GM12878 (cell line): ENCODE data around the gene TRAF7. TPM values are rescaled to one million over a fixed set of nuclear protein-coding genes. Genes with fewer than 3 reads are reported as not detected.

Source experiments
- ATAC-seq: fragments of 200-7000 bp; cut with Tn5 transposase; 3 replicates; pipeline ENCODE4 v1.9.1; 2020; ENCODE audit warnings: mild to moderate bottlenecking, moderate library complexity
- BruUV-seq: library from RNA; stranded (reverse); fragments of 400-500 nt; replicated peaks from 2 replicates; lab custom pipeline; 2021; lab: Mats Ljungman, UMichigan
- CTCF ChIA-PET: fragments of 300-600 bp; sonication (Branson Sonifier 250); formaldehyde crosslinking; extraction: SDS; loops from one replicate; lab custom pipeline; 2021; ENCODE audit warnings: inconsistent platforms; lab: Yijun Ruan, JAX
- POLR2A ChIA-PET: fragments of 350-600 bp; formaldehyde crosslinking; extraction: SDS; loops from one replicate; lab custom pipeline; 2021; ENCODE audit warnings: inconsistent platforms; lab: Charles Lee
- RAD21 ChIA-PET: fragments of 300-600 bp; sonication (Branson Sonifier 250); formaldehyde crosslinking; loops from one replicate; lab custom pipeline; 2023; ENCODE audit warnings: antibody characterized with exemption; ENCODE audit not compliant: unreplicated experiment; lab: Charles Lee
- SMC1A ChIA-PET: fragments of 300-600 bp; sonication (Branson Sonifier 250); formaldehyde crosslinking; loops from one replicate; lab custom pipeline; 2023; ENCODE audit not compliant: unreplicated experiment, uncharacterized antibody; lab: Charles Lee
- DNase-seq: peaks from one replicate; pipeline ENCODE4 v3.0.0-alpha.2; 2011; ENCODE audit warnings: low read depth, low spot score
- FAIRE-seq: peaks from 3 replicates; lab custom pipeline; 2011; peaks lifted over from hg19 to GRCh38; lab: Jason Lieb, UNC
- H2AFZ ChIP-seq: 2 replicates; pipeline ENCODE4 v1.6.0; 2011; ENCODE audit warnings: low read depth, low read length, control low read depth; ENCODE audit not compliant: control insufficient read depth
- H3K27ac ChIP-seq: 2 replicates; pipeline ENCODE4 v1.5.1; 2011; ENCODE audit warnings: control low read depth; ENCODE audit not compliant: control insufficient read depth, insufficient read depth
- H3K27me3 ChIP-seq, 2 experiments: replicated peaks in 1 of 2; 2 replicates each; pipeline versions ENCODE4 v1.6.0 to v1.6.1; 2011; ENCODE audit warnings: low read length in 1 of 2; ENCODE audit not compliant: control insufficient read depth in 2 of 2, insufficient read depth in 2 of 2
- H3K36me3 ChIP-seq, 2 experiments: 2 replicates each; pipeline ENCODE4 v1.5.1; 2011; ENCODE audit warnings: low read length in 1 of 2; ENCODE audit not compliant: control insufficient read depth in 2 of 2, insufficient read depth in 2 of 2
- H3K4me1 ChIP-seq: 2 replicates; pipeline ENCODE4 v1.6.1; 2011; ENCODE audit warnings: mild to moderate bottlenecking, low read length, moderate library complexity, mixed read lengths; ENCODE audit not compliant: control insufficient read depth, insufficient read depth
- H3K4me2 ChIP-seq: 2 replicates; pipeline ENCODE4 v1.6.0; 2011; ENCODE audit warnings: control low read depth; ENCODE audit not compliant: control insufficient read depth, insufficient read depth
- H3K4me3 ChIP-seq: fragments of 200-600 bp; sonication (generic); 2 replicates; pipeline ENCODE4 v1.5.1; 2016
- H3K79me2 ChIP-seq: 2 replicates; pipeline ENCODE4 v1.6.0; 2011; ENCODE audit warnings: low read length; ENCODE audit not compliant: control insufficient read depth, insufficient read depth
- H3K9ac ChIP-seq: 2 replicates; pipeline ENCODE4 v1.8.0; 2011; ENCODE audit warnings: low read length, control low read depth, mixed read lengths; ENCODE audit not compliant: control insufficient read depth, insufficient read depth
- H3K9me3 ChIP-seq: replicated peaks from 3 replicates; pipeline ENCODE4 v1.5.1; 2011; ENCODE audit warnings: mild to moderate bottlenecking, low read length; ENCODE audit not compliant: control insufficient read depth, insufficient read depth
- H4K20me1 ChIP-seq: 2 replicates; pipeline ENCODE4 v1.6.0; 2011; ENCODE audit not compliant: control insufficient read depth, insufficient read depth
- ATF3 ChIP-seq: IDR thresholded peaks from 2 replicates; pipeline ENCODE4 v1.6.1; 2011; ENCODE audit warnings: low read depth, mild to moderate bottlenecking, low read length, moderate library complexity, borderline replicate concordance; ENCODE audit errors: extremely low read depth
- ATF7 ChIP-seq: fragments of 450-650 bp; IDR thresholded peaks from 2 replicates; pipeline ENCODE4 v1.6.1; 2016; ENCODE audit warnings: low read depth, mild to moderate bottlenecking
- BCLAF1 ChIP-seq: fragments of 450-650 bp; IDR thresholded peaks from 2 replicates; pipeline ENCODE4 v1.6.1; 2017; ENCODE audit warnings: antibody characterized with exemption, mild to moderate bottlenecking, moderate library complexity
- CHD2 ChIP-seq: IDR thresholded peaks from 2 replicates; pipeline ENCODE4 v1.6.1; 2011; ENCODE audit warnings: low read depth, low read length, improper control_type of control experiment, borderline replicate concordance
- IKZF1 ChIP-seq: fragments of 450-650 bp; conservative IDR thresholded peaks from 2 replicates; pipeline ENCODE4 v1.6.1; 2017; ENCODE audit warnings: antibody characterized with exemption, mild to moderate bottlenecking
- IKZF2 ChIP-seq, 2 experiments: fragments of 450-650 bp; IDR thresholded peaks; 2 replicates each; pipeline ENCODE4 v1.6.1; 2017; ENCODE audit warnings: mild to moderate bottlenecking in 2 of 2, moderate library complexity in 2 of 2
- IRF4 ChIP-seq: IDR thresholded peaks from 2 replicates; pipeline ENCODE4 v1.6.1; 2011; ENCODE audit warnings: low read depth, low read length
- NFYA ChIP-seq: IDR thresholded peaks from 2 replicates; pipeline ENCODE4 v1.6.1; 2011; ENCODE audit warnings: low read depth, mild to moderate bottlenecking, low read length, improper control_type of control experiment, borderline replicate concordance
- NFYB ChIP-seq: IDR thresholded peaks from 2 replicates; pipeline ENCODE4 v1.6.1; 2011; ENCODE audit warnings: low read depth, mild to moderate bottlenecking, low read length, improper control_type of control experiment, moderate library complexity; ENCODE audit not compliant: insufficient read depth
- PKNOX1 ChIP-seq: fragments of 450-650 bp; IDR thresholded peaks from 2 replicates; pipeline ENCODE4 v1.6.1; 2016; ENCODE audit warnings: mild to moderate bottlenecking
- PML ChIP-seq: IDR thresholded peaks from 2 replicates; pipeline ENCODE4 v1.6.1; 2012; ENCODE audit warnings: low read length, inconsistent platforms
- RFX5 ChIP-seq: IDR thresholded peaks from 2 replicates; pipeline ENCODE4 v1.6.1; 2011; ENCODE audit warnings: low read depth, low read length, improper control_type of control experiment
- YY1 ChIP-seq: IDR thresholded peaks from 2 replicates; pipeline ENCODE4 v1.6.1; 2011; ENCODE audit warnings: low read depth, mild to moderate bottlenecking, low read length
- ZNF622 ChIP-seq: fragments of 450-650 bp; IDR thresholded peaks from 2 replicates; pipeline ENCODE4 v1.6.1; 2017; ENCODE audit warnings: mild to moderate bottlenecking, inconsistent platforms
- WGBS: methylation state at CpG from one replicate; pipeline ENCODE4 v1.1.6; 2016; ENCODE audit warnings: low lambda C conversion rate; ENCODE audit not compliant: insufficient replicate concordance, insufficient coverage; ENCODE audit errors: missing lambda C conversion rate; 5-methylcytosine and 5-hydroxymethylcytosine counted together
- in situ Hi-C: fragments of 300-500 bp; cut with MboI; formaldehyde crosslinking; loops from 9 replicates; pipeline ENCODE4 v1.14.3; 2018; ENCODE audit warnings: mixed read lengths
- intact Hi-C: fragments of 100-400 bp; cut with micrococcal nuclease; formaldehyde crosslinking; loops from one replicate; pipeline ENCODE4 v1.14.2; 2022; ENCODE audit not compliant: unreplicated experiment
- polyA plus RNA-seq, 11 experiments: library from polyadenylated mRNA; depleted of rRNA in 4 of 11; unstranded in 6 of 11; stranded (reverse) in 5 of 11; fragments of >200 nt; fragmentation: Nextera tagmentation in 4 of 11; fragmentation: Illumina TruSeq in 1 of 11; extraction: Ambion mirVana in 4 of 11; extraction: Trizol in 1 of 11; gene quantifications; 1 replicate in 1 of 11; 2 replicates in 10 of 11; pipeline versions ENCODE4 v1.2.1 to v1.2.3, GENCODE V29; 2011 to 2016; ENCODE audit warnings: inconsistent platforms in 2 of 11, missing spikeins in 2 of 11, low read depth in 1 of 11
- total RNA-seq, 4 experiments: library from RNA; depleted of rRNA in 3 of 4; stranded (reverse); fragments of >200 nt in 3 of 4; fragmentation: Illumina TruSeq in 1 of 4; extraction: Trizol in 1 of 4; gene quantifications; 2 replicates each; pipeline versions ENCODE4 v1.2.1 to v1.2.3, GENCODE V29; 2013 to 2021
- TF ChIP-seq, protein P1 (sequence below): IDR thresholded peaks from 2 replicates; pipeline ENCODE4 v1.6.1; 2012; ENCODE audit warnings: low read depth, low read length, improper control_type of control experiment
- TF ChIP-seq, protein P2 (sequence below): fragments of 450-650 bp; IDR thresholded peaks from 2 replicates; pipeline ENCODE4 v1.6.1; 2016; ENCODE audit warnings: mild to moderate bottlenecking

Gene TRAF7
- total and polyA plus RNA-seq, 10 of the 15 experiments (the other 5 are each of a cell fraction or from before 2014, with no cell fraction given), result 0.61 to 87.0 (median 30.0) TPM

DNA sequence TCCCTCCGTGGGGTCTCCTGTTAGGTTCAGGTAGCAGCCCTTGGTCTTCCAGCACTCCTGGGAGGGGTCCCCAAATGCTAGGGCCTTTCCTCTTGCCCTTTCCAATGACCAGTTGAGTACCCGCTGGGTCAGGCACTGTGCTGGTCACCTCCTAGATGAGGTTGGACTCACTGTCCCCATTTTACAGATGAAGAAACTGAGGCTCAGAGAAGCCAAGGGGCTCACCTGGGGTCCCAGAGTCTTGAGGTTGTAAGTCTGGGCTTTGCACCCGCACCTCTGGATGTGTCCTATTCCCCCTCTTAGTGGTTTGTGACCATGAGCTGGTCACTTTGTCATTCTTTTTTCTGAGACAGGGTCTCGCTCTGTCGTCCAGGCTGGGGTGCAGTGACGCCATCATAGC is 42.2 kb downstream of the TRAF7 start:
- POLR2A ChIA-PET, result no interaction called here
- Histone ChIP-seq H3K79me2 (no peaks in the 10 kb centered on the region), H3K4me3 (no peak overlapping the region), H3K9ac (no peak overlapping the region), H4K20me1 (no peaks in the 10 kb centered on the region), H3K4me1 (no peaks in the 10 kb centered on the region; the same call in 1 of the 2 replicates), H3K4me2 (no peak overlapping the region), H3K27me3 (peaks cover 12 to 15% of the 10 kb centered on the region in 2 experiments), H3K36me3 (no peaks in the 10 kb centered on the region), H3K9me3 (no peaks in the 10 kb centered on the region), H2AFZ (no peak overlapping the region), H3K27ac (no peak overlapping the region)
- intact Hi-C loops (no loop called here), in situ Hi-C loops (no loop called here)
- CTCF ChIA-PET, result interaction anchor here (0.9 kb wide), 1 partner anchor 54 kb away, joined by 3 read pairs; no protein-coding TSS in a partner anchor
- TF ChIP-seq, protein P1, sequence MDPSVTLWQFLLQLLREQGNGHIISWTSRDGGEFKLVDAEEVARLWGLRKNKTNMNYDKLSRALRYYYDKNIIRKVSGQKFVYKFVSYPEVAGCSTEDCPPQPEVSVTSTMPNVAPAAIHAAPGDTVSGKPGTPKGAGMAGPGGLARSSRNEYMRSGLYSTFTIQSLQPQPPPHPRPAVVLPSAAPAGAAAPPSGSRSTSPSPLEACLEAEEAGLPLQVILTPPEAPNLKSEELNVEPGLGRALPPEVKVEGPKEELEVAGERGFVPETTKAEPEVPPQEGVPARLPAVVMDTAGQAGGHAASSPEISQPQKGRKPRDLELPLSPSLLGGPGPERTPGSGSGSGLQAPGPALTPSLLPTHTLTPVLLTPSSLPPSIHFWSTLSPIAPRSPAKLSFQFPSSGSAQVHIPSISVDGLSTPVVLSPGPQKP, result no peak
- TF ChIP-seq IKZF1 (no peak), ATF3 (no peak), BCLAF1 (no peak), NFYA (no peak), IRF4 (no peak), NFYB (no peak), CHD2 (no peak), ATF7 (no peak), IKZF2 (IDR thresholded peaks at IDR 0.05) (no peak), PML (no peak), YY1 (no peak), RFX5 (no peak), ZNF622 (no peak), PKNOX1 (no peak)
- TF ChIP-seq, protein P2, sequence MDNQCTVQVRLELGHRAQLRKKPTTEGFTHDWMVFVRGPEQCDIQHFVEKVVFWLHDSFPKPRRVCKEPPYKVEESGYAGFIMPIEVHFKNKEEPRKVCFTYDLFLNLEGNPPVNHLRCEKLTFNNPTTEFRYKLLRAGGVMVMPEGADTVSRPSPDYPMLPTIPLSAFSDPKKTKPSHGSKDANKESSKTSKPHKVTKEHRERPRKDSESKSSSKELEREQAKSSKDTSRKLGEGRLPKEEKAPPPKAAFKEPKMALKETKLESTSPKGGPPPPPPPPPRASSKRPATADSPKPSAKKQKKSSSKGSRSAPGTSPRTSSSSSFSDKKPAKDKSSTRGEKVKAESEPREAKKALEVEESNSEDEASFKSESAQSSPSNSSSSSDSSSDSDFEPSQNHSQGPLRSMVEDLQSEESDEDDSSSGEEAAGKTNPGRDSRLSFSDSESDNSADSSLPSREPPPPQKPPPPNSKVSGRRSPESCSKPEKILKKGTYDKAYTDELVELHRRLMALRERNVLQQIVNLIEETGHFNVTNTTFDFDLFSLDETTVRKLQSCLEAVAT, result no peak
- no peak for ATAC-seq
- SMC1A ChIA-PET, result no interaction called here
- DNase-seq, result no peak
- FAIRE-seq, result no peak
- 66% methylated on average over 6 of the region's 6 CpGs for WGBS
- RAD21 ChIA-PET, result no interaction called here
- BruUV-seq, result no TSS peak
